GM19351 (cell line): Measurements from ENCODE around the gene CLEC2B.

Experiments used
- ATAC-seq: cut with Tn5 transposase; IDR thresholded peaks from one replicate; pipeline ENCODE4 v1.9.1; 2021; ENCODE audit warnings: mild to moderate bottlenecking, moderate library complexity; ENCODE audit not compliant: unreplicated experiment

CLEC2B gene

DNA sequence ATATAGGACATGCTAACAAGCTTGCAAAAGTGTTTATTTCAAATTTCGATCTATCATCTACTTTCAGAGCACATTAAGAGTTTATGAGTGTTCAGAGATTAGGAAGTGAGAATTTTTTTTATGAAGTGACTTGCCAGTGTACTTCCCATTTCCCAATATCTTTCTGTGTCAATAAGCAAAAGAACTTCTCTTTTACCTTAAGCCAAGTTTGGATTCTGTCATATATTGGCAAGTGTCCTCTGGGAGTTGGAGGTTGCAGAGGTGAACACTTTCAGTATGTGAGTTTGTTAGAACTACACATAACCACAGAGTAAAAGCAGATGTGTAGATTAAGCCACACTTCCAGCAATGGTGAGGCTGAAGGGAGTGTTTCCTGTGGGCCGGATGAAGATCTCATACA lies 58.5 kb downstream of the CLEC2B start:
- no peak for ATAC-seq

GRCh38 chr12:9809866-9810265 lies 59.3 kb downstream of the CLEC2B start:
- ATAC-seq = no peak

DNA sequence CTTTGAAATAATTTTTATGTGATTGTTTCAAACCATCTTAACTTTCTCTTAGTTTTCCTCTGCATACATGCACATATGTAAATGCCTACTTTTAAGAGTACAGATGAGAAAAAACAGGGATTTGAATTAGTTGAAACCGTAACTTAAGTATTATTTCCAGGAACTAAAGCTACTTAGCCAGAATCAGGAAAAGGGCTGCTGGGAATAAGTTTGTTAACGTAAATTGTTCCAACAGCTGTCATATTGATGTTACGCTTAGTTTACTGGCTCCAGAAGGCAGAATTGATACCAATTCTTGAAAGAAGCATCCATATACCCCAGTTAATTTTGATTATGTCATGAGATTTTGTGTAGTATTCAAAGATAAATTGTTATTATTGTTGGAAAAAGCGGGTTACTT lies 59.8 kb downstream of the CLEC2B start:
- no peak for ATAC-seq

DNA sequence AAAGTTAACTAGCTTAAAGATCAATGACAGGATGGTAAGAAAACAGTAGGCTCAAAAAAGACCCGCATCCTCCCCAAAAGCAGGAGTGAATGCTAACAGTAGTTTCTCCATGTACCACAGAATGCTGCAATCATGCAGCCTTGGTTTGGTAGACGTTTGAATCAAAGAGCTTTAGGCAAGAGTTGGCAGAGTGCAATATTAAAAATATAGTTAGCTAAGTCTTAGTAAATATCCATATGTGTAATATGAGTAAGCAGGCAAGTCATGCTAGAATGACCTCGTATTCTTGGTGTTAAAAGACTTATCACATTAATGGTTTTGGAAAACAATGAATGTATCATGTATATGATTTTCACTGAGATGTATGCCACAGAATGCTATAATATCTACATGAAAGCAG lies 60.6 kb downstream of the CLEC2B start:
- no peak for ATAC-seq

- ATAC-seq = no peak
These were observed 62.4 kb downstream of the CLEC2B start for GRCh38 chr12:9806714-9807113.

- no peak for ATAC-seq
These were observed 63.3 kb downstream of the CLEC2B start for GRCh38 chr12:9805883-9806282.
